ENCODE measurements around the gene STK32A.

STK32A gene

GRCh38 chr5:147327421-147327820, 92.6 kb downstream of the STK32A start:
- no peaks in the 10 kb centered on the region for H3K36me3 ChIP-seq (ENCODE audit: insufficient read depth, insufficient read length, low read length)
- H3K27me3 ChIP-seq (ENCODE audit: insufficient read depth, insufficient read length): no peaks in the 10 kb centered on the region

GRCh38 chr5:147327905-147328304, 93.1 kb downstream of the STK32A start:
- H3K9ac ChIP-seq (ENCODE audit: insufficient read length, low read depth): no peak overlapping the region
- TF ChIP-seq ZNF274 (IDR thresholded peaks at IDR 0.05; ENCODE audit: low read depth, low read length) (no peak), YY1 (IDR thresholded peaks at IDR 0.05; ENCODE audit: insufficient read depth, insufficient read length) (no peak), SUZ12 (IDR thresholded peaks at IDR 0.05; ENCODE audit: extremely low read depth, insufficient read depth, insufficient read length) (no peak)
- H3K27me3 ChIP-seq (ENCODE audit: insufficient read depth, insufficient read length): no peaks in the 10 kb centered on the region
- H3K4me3 ChIP-seq (ENCODE audit: insufficient read length, low read depth): no peak overlapping the region
- no peaks in the 10 kb centered on the region for H3K9me3 ChIP-seq (ENCODE audit: insufficient read depth, low read length)
- no peaks in the 10 kb centered on the region for H3K4me1 ChIP-seq (ENCODE audit: insufficient read depth, insufficient read length)
- H3K36me3 ChIP-seq (ENCODE audit: insufficient read depth, insufficient read length, low read length): no peaks in the 10 kb centered on the region
- no peak for DNase-seq (ENCODE audit: low read depth, low spot score)

More at GRCh38 chr5:147327421-147327820, 92.6 kb downstream of the STK32A start:
- DNase-seq (ENCODE audit: low read depth, low spot score): no peak
- Histone ChIP-seq H3K4me3 (ENCODE audit: insufficient read length, low read depth) (no peak overlapping the region), H3K4me1 (ENCODE audit: insufficient read depth, insufficient read length) (no peaks in the 10 kb centered on the region), H3K9ac (ENCODE audit: insufficient read length, low read depth) (no peak overlapping the region), H3K9me3 (ENCODE audit: insufficient read depth, low read length) (no peaks in the 10 kb centered on the region)
- TF ChIP-seq SUZ12 (IDR thresholded peaks at IDR 0.05; ENCODE audit: extremely low read depth, insufficient read depth, insufficient read length) (no peak), YY1 (IDR thresholded peaks at IDR 0.05; ENCODE audit: insufficient read depth, insufficient read length) (no peak), ZNF274 (IDR thresholded peaks at IDR 0.05; ENCODE audit: low read depth, low read length) (no peak)

GRCh38 chr5:147332658-147333057, 97.8 kb downstream of the STK32A start:
- Histone ChIP-seq H3K9me3 (ENCODE audit: insufficient read depth, low read length) (no peaks in the 10 kb centered on the region), H3K36me3 (ENCODE audit: insufficient read depth, insufficient read length, low read length) (no peaks in the 10 kb centered on the region), H3K4me3 (ENCODE audit: insufficient read length, low read depth) (no peak overlapping the region), H3K27me3 (ENCODE audit: insufficient read depth, insufficient read length) (no peaks in the 10 kb centered on the region), H3K9ac (ENCODE audit: insufficient read length, low read depth) (no peak overlapping the region), H3K4me1 (ENCODE audit: insufficient read depth, insufficient read length) (no peaks in the 10 kb centered on the region)
- no peak for TF ChIP-seq YY1 (IDR thresholded peaks at IDR 0.05; ENCODE audit: insufficient read depth, insufficient read length)
- no peak for TF ChIP-seq ZNF274 (IDR thresholded peaks at IDR 0.05; ENCODE audit: low read depth, low read length)
- TF ChIP-seq SUZ12 (IDR thresholded peaks at IDR 0.05; ENCODE audit: extremely low read depth, insufficient read depth, insufficient read length): no peak
- DNase-seq (ENCODE audit: low read depth, low spot score): peak; percentile 13

- DNase-seq (ENCODE audit: low read depth, low spot score): no peak
- H3K9ac ChIP-seq (ENCODE audit: insufficient read length, low read depth): no peak overlapping the region
- H3K36me3 ChIP-seq (ENCODE audit: insufficient read depth, insufficient read length, low read length): no peaks in the 10 kb centered on the region
- no peaks in the 10 kb centered on the region for H3K4me1 ChIP-seq (ENCODE audit: insufficient read depth, insufficient read length)
- TF ChIP-seq SUZ12 (IDR thresholded peaks at IDR 0.05; ENCODE audit: extremely low read depth, insufficient read depth, insufficient read length) (no peak), ZNF274 (IDR thresholded peaks at IDR 0.05; ENCODE audit: low read depth, low read length) (no peak), YY1 (IDR thresholded peaks at IDR 0.05; ENCODE audit: insufficient read depth, insufficient read length) (no peak)
- H3K4me3 ChIP-seq (ENCODE audit: insufficient read length, low read depth): no peak overlapping the region
- H3K27me3 ChIP-seq (ENCODE audit: insufficient read depth, insufficient read length): no peaks in the 10 kb centered on the region
- H3K9me3 ChIP-seq (ENCODE audit: insufficient read depth, low read length): no peaks in the 10 kb centered on the region
Observed at GRCh38 chr5:147336876-147337275, 102.0 kb downstream of the STK32A start.

- Histone ChIP-seq H3K9me3 (ENCODE audit: insufficient read depth, low read length) (no peaks in the 10 kb centered on the region), H3K36me3 (ENCODE audit: insufficient read depth, insufficient read length, low read length) (no peaks in the 10 kb centered on the region), H3K9ac (ENCODE audit: insufficient read length, low read depth) (no peak overlapping the region), H3K27me3 (ENCODE audit: insufficient read depth, insufficient read length) (no peaks in the 10 kb centered on the region), H3K4me1 (ENCODE audit: insufficient read depth, insufficient read length) (no peaks in the 10 kb centered on the region), H3K4me3 (ENCODE audit: insufficient read length, low read depth) (no peak overlapping the region)
- DNase-seq (ENCODE audit: low read depth, low spot score): no peak
- TF ChIP-seq SUZ12 (IDR thresholded peaks at IDR 0.05; ENCODE audit: extremely low read depth, insufficient read depth, insufficient read length) (no peak), ZNF274 (IDR thresholded peaks at IDR 0.05; ENCODE audit: low read depth, low read length) (no peak), YY1 (IDR thresholded peaks at IDR 0.05; ENCODE audit: insufficient read depth, insufficient read length) (no peak)
Observed at GRCh38 chr5:147339313-147339712, 104.5 kb downstream of the STK32A start.

GRCh38 chr5:147340941-147341340, 106.1 kb downstream of the STK32A start:
- Histone ChIP-seq H3K9me3 (ENCODE audit: insufficient read depth, low read length) (no peaks in the 10 kb centered on the region), H3K4me3 (ENCODE audit: insufficient read length, low read depth) (no peak overlapping the region), H3K27me3 (ENCODE audit: insufficient read depth, insufficient read length) (no peaks in the 10 kb centered on the region), H3K9ac (ENCODE audit: insufficient read length, low read depth) (no peak overlapping the region), H3K4me1 (ENCODE audit: insufficient read depth, insufficient read length) (no peaks in the 10 kb centered on the region), H3K36me3 (ENCODE audit: insufficient read depth, insufficient read length, low read length) (no peaks in the 10 kb centered on the region)
- TF ChIP-seq SUZ12 (IDR thresholded peaks at IDR 0.05; ENCODE audit: extremely low read depth, insufficient read depth, insufficient read length) (no peak), ZNF274 (IDR thresholded peaks at IDR 0.05; ENCODE audit: low read depth, low read length) (no peak), YY1 (IDR thresholded peaks at IDR 0.05; ENCODE audit: insufficient read depth, insufficient read length) (no peak)
- DNase-seq (ENCODE audit: low read depth, low spot score): no peak

GRCh38 chr5:147341345-147341744, 106.5 kb downstream of the STK32A start:
- no peak for TF ChIP-seq YY1 (IDR thresholded peaks at IDR 0.05; ENCODE audit: insufficient read depth, insufficient read length)
- no peak for TF ChIP-seq ZNF274 (IDR thresholded peaks at IDR 0.05; ENCODE audit: low read depth, low read length)
- TF ChIP-seq SUZ12 (IDR thresholded peaks at IDR 0.05; ENCODE audit: extremely low read depth, insufficient read depth, insufficient read length): no peak
- no peaks in the 10 kb centered on the region for H3K9me3 ChIP-seq (ENCODE audit: insufficient read depth, low read length)
- no peak for DNase-seq (ENCODE audit: low read depth, low spot score)
- no peaks in the 10 kb centered on the region for H3K27me3 ChIP-seq (ENCODE audit: insufficient read depth, insufficient read length)
- no peaks in the 10 kb centered on the region for H3K36me3 ChIP-seq (ENCODE audit: insufficient read depth, insufficient read length, low read length)
- no peak overlapping the region for H3K9ac ChIP-seq (ENCODE audit: insufficient read length, low read depth)
- H3K4me3 ChIP-seq (ENCODE audit: insufficient read length, low read depth): no peak overlapping the region
- no peaks in the 10 kb centered on the region for H3K4me1 ChIP-seq (ENCODE audit: insufficient read depth, insufficient read length)
